ENCODE results near the gene TMCC2.

GRCh38 chr1:205257735-205258134 lies 30.0 kb downstream of the TMCC2 start:
- TF ChIP-seq MAX (IDR thresholded peaks at IDR 0.05; ENCODE audit: low read depth, low read length) (no peak), CTCF (IDR thresholded peaks at IDR 0.05; ENCODE audit: low read depth, low read length) (no peak)
